ENCODE data around the gene ZIC1. TPM values are rescaled to one million over a fixed set of nuclear protein-coding genes. Genes with fewer than 3 reads are reported as not detected.

Gene ZIC1
- total and polyA plus RNA-seq, 2 of the 13 experiments (the other 11 are each of a cell fraction or from before 2014, with no cell fraction given), result not detected

DNA sequence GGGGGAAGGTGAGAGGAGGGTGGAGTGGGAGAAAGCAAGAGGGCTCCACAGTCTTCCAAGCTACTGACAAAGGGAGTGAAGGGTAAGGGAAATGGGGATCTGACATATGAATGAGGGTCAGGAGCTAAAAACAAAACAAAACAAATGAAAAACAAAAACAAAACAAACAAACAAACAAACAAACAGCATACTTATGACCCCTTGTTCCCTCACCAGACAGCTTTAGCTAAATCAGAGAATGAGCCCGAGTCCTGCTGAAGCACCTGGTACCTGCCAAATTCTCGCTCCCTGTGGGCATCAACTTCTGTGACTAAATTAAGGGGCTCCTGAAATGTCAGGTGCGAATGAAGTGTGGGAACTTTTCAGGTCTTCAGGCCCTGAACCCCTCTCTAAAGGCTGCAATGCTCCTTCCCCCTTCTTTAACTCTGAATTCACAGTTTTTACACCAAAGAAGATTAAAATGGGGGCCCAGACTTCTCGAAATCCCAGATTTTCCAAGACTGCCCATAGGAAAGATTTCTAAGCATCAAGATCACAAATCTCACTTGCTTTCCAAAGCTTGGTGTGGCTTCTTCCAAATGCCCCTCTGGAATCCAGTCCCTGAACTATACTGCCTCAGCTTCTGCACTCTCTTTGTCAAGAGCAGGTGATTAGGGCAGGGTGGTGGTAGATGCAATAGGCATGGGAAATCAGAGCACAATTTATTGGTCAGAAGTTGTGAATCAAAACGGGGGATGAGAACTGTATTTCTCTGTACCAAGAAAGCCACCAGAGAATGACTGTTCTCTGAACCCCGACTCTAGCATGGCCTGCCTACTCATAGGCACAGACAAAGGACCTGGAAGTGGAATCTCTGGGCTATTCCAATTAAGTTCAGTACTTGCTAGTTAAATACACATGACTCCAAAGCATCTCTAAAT is 43.7 kb upstream of the ZIC1 start:
- BruUV-seq (replicated peaks), result no TSS peak
- H3K27ac ChIP-seq (ENCODE audit: extremely low read length, insufficient read depth, low read length), result no peak overlapping the region
- DNase-seq (ENCODE audit: low spot score) (no peak), ATAC-seq (no peak), FAIRE-seq (no peak)
- H3K4me2 ChIP-seq (ENCODE audit: low read depth, low read length), result no peak overlapping the region
- intact Hi-C loops (cut with micrococcal nuclease; ENCODE audit: unreplicated experiment) (loop anchor here (5.0 to 10.0 kb wide), 3 partner anchors 249 to 1211 kb away; no protein-coding TSS in a partner anchor), in situ Hi-C loops (cut with HindIII; ENCODE audit: extremely low pct_ligation_motif_present, low pct_unique_long_range_greater_than_20kb) (no loop called here)
- CTCF ChIA-PET (ENCODE audit: low intra/inter-chr PET ratio, low total read pairs), result no interaction called here
- 1% methylated on average over 6 of the region's 6 CpGs for WGBS (ENCODE audit: low lambda C conversion rate)
- no peaks in the 10 kb centered on the region for H4K20me1 ChIP-seq (ENCODE audit: insufficient read depth, low read length)
- no peaks in the 10 kb centered on the region for H3K36me3 ChIP-seq (replicated peaks in 1 of 2; ENCODE audit: control insufficient read depth in 1 of 2, insufficient read depth in 2 of 2, low read length in 2 of 2)
- H2AFZ ChIP-seq (ENCODE audit: low read length), result no peak overlapping the region
- POLR2A ChIA-PET, result no interaction called here
- no peaks in the 10 kb centered on the region for H3K9me3 ChIP-seq (ENCODE audit: low read length)
- peaks cover 0 to 7% of the 10 kb centered on the region in 2 experiments; a peak in 2 of 5 replicates for H3K27me3 ChIP-seq (ENCODE audit: control insufficient read depth in 1 of 2, insufficient read depth in 2 of 2, low read length in 2 of 2)
- no peak overlapping the region for H3K4me3 ChIP-seq (replicated peaks in 1 of 3; ENCODE audit: insufficient read depth in 1 of 3, low read depth in 2 of 3, low read length in 3 of 3)
- H3K9ac ChIP-seq (ENCODE audit: insufficient read depth, low read depth, low read length), result no peak overlapping the region
- H3K4me1 ChIP-seq (ENCODE audit: insufficient read depth, low read length), result peaks cover 18% of the 10 kb centered on the region
- no peaks in the 10 kb centered on the region for H3K79me2 ChIP-seq (ENCODE audit: insufficient read depth, low read length)
- no peak for TF ChIP-seq ZNF619 (CRISPR knock-in tag; IDR thresholded peaks at IDR 0.05)
- no peak for TF ChIP-seq ZNF136 (CRISPR knock-in tag; IDR thresholded peaks at IDR 0.05; ENCODE audit: low read depth)
- no peak for TF ChIP-seq RAD51 (IDR thresholded peaks at IDR 0.05; ENCODE audit: borderline replicate concordance)
- no peak for TF ChIP-seq ZNF362 (CRISPR knock-in tag; IDR thresholded peaks at IDR 0.05; ENCODE audit: borderline replicate concordance)
- TF ChIP-seq, protein P1, sequence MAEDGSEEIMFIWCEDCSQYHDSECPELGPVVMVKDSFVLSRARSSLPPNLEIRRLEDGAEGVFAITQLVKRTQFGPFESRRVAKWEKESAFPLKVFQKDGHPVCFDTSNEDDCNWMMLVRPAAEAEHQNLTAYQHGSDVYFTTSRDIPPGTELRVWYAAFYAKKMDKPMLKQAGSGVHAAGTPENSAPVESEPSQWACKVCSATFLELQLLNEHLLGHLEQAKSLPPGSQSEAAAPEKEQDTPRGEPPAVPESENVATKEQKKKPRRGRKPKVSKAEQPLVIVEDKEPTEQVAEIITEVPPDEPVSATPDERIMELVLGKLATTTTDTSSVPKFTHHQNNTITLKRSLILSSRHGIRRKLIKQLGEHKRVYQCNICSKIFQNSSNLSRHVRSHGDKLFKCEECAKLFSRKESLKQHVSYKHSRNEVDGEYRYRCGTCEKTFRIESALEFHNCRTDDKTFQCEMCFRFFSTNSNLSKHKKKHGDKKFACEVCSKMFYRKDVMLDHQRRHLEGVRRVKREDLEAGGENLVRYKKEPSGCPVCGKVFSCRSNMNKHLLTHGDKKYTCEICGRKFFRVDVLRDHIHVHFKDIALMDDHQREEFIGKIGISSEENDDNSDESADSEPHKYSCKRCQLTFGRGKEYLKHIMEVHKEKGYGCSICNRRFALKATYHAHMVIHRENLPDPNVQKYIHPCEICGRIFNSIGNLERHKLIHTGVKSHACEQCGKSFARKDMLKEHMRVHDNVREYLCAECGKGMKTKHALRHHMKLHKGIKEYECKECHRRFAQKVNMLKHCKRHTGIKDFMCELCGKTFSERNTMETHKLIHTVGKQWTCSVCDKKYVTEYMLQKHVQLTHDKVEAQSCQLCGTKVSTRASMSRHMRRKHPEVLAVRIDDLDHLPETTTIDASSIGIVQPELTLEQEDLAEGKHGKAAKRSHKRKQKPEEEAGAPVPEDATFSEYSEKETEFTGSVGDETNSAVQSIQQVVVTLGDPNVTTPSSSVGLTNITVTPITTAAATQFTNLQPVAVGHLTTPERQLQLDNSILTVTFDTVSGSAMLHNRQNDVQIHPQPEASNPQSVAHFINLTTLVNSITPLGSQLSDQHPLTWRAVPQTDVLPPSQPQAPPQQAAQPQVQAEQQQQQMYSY (CRISPR knock-in tag; IDR thresholded peaks at IDR 0.05), result no peak
- TF ChIP-seq ZNF382 (CRISPR knock-in tag; IDR thresholded peaks at IDR 0.05; ENCODE audit: borderline replicate concordance), result no peak
- no peak for TF ChIP-seq ZBTB38 (CRISPR knock-in tag; IDR thresholded peaks at IDR 0.05)
- TF ChIP-seq HNF1A (IDR thresholded peaks at IDR 0.05; ENCODE audit: low read depth), result no peak
- no peak for TF ChIP-seq HNF1A (CRISPR knock-in tag; IDR thresholded peaks at IDR 0.05; ENCODE audit: borderline replicate concordance)
- no peak for TF ChIP-seq ZNF766 (CRISPR knock-in tag; IDR thresholded peaks at IDR 0.05; ENCODE audit: borderline replicate concordance)
- TF ChIP-seq KLF16 (CRISPR knock-in tag; IDR thresholded peaks at IDR 0.05), result no peak
- no peak for TF ChIP-seq HIVEP1 (CRISPR knock-in tag; IDR thresholded peaks at IDR 0.05)
- no peak for TF ChIP-seq REL (CRISPR knock-in tag; conservative IDR thresholded peaks at IDR 0.05)
- no peak for TF ChIP-seq STAG1 (CRISPR knock-in tag; IDR thresholded peaks at IDR 0.05)
- no peak for TF ChIP-seq ZNF329 (CRISPR knock-in tag; IDR thresholded peaks at IDR 0.05; ENCODE audit: low read depth)
